Vagina (tissue), 2 donors: ENCODE data around the gene ATP8A2.

Experiments used
- CTCF ChIP-seq, 3 experiments: fragments of 450-650 bp in 2 of 3; fragments of 200-600 bp in 1 of 3; sonication (generic) in 1 of 3; IDR thresholded peaks; one replicate each; pipeline ENCODE4 v1.5.1; 2017 to 2019; ENCODE audit warnings: antibody characterized with exemption in 3 of 3, mild to moderate bottlenecking in 2 of 3, moderate library complexity in 2 of 3
- POLR2AphosphoS5 ChIP-seq, 2 donors: sonication (generic); formaldehyde crosslinking; IDR thresholded peaks; one replicate each; pipeline ENCODE4 v1.9.0; 2017; ENCODE audit warnings: antibody characterized with exemption in 2 of 2, mild to moderate bottlenecking in 2 of 2, low read depth in 1 of 2; ENCODE audit not compliant: insufficient read depth in 1 of 2

DNA sequence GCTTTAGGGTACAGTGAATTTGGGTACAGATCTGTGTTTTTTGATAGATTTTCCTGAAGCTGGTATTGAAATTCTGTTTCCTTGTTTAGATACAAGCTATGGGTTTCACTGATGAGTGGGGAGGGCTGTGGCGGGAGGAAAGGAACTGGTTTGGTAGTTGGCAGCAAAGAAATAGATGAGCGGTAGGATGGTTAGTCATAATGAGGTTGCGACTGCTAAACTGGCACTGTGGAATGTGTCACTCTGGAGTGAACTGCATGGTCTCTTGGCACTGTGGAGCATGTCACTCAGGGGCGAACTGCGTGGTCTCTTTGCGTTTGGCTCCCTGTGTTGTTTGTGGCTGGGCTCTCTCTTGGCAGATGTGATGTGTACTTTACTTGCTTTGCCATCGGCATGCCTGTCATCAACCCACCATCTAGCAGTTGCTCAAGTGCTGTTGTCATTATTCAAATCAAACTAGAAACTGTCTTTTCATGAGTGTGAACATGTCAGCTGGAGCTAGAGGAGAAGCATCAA is 82.1 kb downstream of the ATP8A2 start:
- no peak for TF ChIP-seq CTCF (IDR thresholded peaks at IDR 0.05)
- no peak for TF ChIP-seq POLR2AphosphoS5 (IDR thresholded peaks at IDR 0.05; ENCODE audit: insufficient read depth in 1 of 2, low read depth in 1 of 2)
